HCT116 (cell line): ENCODE results near the gene FBXO11. TPM values are rescaled to one million over a fixed set of nuclear protein-coding genes. Genes with fewer than 3 reads are reported as not detected.

Source experiments
- ATAC-seq: fragments of 200-7000 bp; cut with Tn5 transposase; 2 replicates; pipeline ENCODE4 v1.9.1; 2020; ENCODE audit warnings: mild to moderate bottlenecking, moderate library complexity
- BruUV-seq: library from RNA; stranded (reverse); fragments of 400-500 nt; replicated peaks from 2 replicates; lab custom pipeline; 2021; lab: Mats Ljungman, UMichigan
- CTCF ChIA-PET: fragments of 300-600 bp; sonication (Branson Sonifier 250); formaldehyde crosslinking; loops from one replicate; lab custom pipeline; 2021; ENCODE audit warnings: antibody characterized with exemption; lab: Charles Lee
- POLR2A ChIA-PET: fragments of 300-600, 350-600 bp; sonication (Branson Sonifier 250); formaldehyde crosslinking; loops from one replicate; lab custom pipeline; 2021; ENCODE audit warnings: antibody characterized with exemption; lab: Charles Lee
- RAD21 ChIA-PET, 2 experiments: fragments of 300-600 bp; sonication (Branson Sonifier 250); formaldehyde crosslinking; loops; one replicate each; lab custom pipeline; 2023; ENCODE audit warnings: low total read pairs in 2 of 2; ENCODE audit not compliant: uncharacterized antibody in 2 of 2, unreplicated experiment in 2 of 2, low non-redundant PET in 1 of 2; lab: Charles Lee
- DNase-seq: peaks from one replicate; pipeline ENCODE4 v3.0.0-alpha.2; 2010; ENCODE audit warnings: low read depth, low spot score
- H2AFZ ChIP-seq: fragments of 200-600 bp; shearing (Covaris generic), sonication (generic); 2 replicates; pipeline ENCODE4 v1.6.1; 2017; ENCODE audit warnings: low read depth, mixed run types, mixed read lengths, antibody characterized with exemption, low read length; ENCODE audit not compliant: poor library complexity, severe bottlenecking
- H3K27ac ChIP-seq: 2 replicates; pipeline ENCODE4 v1.5.1; 2012; ENCODE audit warnings: low read depth, low read length
- H3K27me3 ChIP-seq: fragments of 200-600 bp; sonication (generic); 2 replicates; pipeline ENCODE4 v1.6.1; 2016; ENCODE audit warnings: mixed run types, low read length, mixed read lengths; ENCODE audit not compliant: insufficient read depth
- H3K36me3 ChIP-seq, 2 experiments: fragments of 200-500 bp in 1 of 2; fragments of 200-600 bp in 1 of 2; sonication (Bioruptor generic) in 1 of 2; sonication (generic) in 1 of 2; 2 replicates each; pipeline versions ENCODE4 v1.5.1 to v1.6.1; 2014 to 2016; ENCODE audit warnings: low read length in 2 of 2, inconsistent platforms in 1 of 2, mixed read lengths in 1 of 2, mixed run types in 1 of 2; ENCODE audit not compliant: insufficient read depth in 2 of 2, control insufficient read depth in 1 of 2
- H3K4me1 ChIP-seq, 2 experiments: fragments of 200-600 bp in 1 of 2; sonication (generic) in 1 of 2; 2 replicates each; pipeline versions ENCODE4 v1.5.1 to v1.6.1; 2012 to 2017; ENCODE audit warnings: low read length in 2 of 2, inconsistent platforms in 1 of 2, mild to moderate bottlenecking in 1 of 2, mixed read lengths in 1 of 2, mixed run types in 1 of 2, moderate library complexity in 1 of 2; ENCODE audit not compliant: insufficient read depth in 2 of 2, control insufficient read depth in 1 of 2
- H3K4me2 ChIP-seq: fragments of 200-600 bp; sonication (generic); 2 replicates; pipeline ENCODE4 v1.6.1; 2017; ENCODE audit warnings: mixed run types, low read length, mixed read lengths
- H3K4me3 ChIP-seq, 2 experiments: fragments of 200-600 bp in 1 of 2; sonication (generic) in 1 of 2; replicated peaks in 1 of 2; 2 replicates each; pipeline ENCODE4 v1.5.1; 2011 to 2016; ENCODE audit warnings: low read length in 2 of 2, control low read depth in 1 of 2, low read depth in 1 of 2, mild to moderate bottlenecking in 1 of 2, mixed read lengths in 1 of 2, mixed run types in 1 of 2
- H3K79me2 ChIP-seq: fragments of 200-600 bp; sonication (generic); 2 replicates; pipeline ENCODE4 v1.6.1; 2017; ENCODE audit warnings: mild to moderate bottlenecking, mixed run types, low read length, moderate library complexity, mixed read lengths; ENCODE audit not compliant: insufficient read depth
- H3K9ac ChIP-seq: fragments of 200-600 bp; sonication (generic); 2 replicates; pipeline ENCODE4 v1.6.1; 2016; ENCODE audit warnings: low read length, mixed read lengths
- H3K9me2 ChIP-seq: fragments of 200-600 bp; sonication (generic), shearing (Covaris generic); 2 replicates; pipeline ENCODE4 v1.6.1; 2017; ENCODE audit warnings: mixed run types, mild to moderate bottlenecking, moderate library complexity; ENCODE audit not compliant: insufficient read depth
- H3K9me3 ChIP-seq, 2 experiments: fragments of 200-500 bp in 1 of 2; fragments of 200-600 bp in 1 of 2; sonication (Bioruptor generic) in 1 of 2; sonication (generic) in 1 of 2; 2 replicates each; pipeline ENCODE4 v1.6.1; 2014 to 2017; ENCODE audit warnings: low read length in 2 of 2, mixed read lengths in 2 of 2, inconsistent platforms in 1 of 2, low read depth in 1 of 2, mild to moderate bottlenecking in 1 of 2, mixed run types in 1 of 2, moderate library complexity in 1 of 2; ENCODE audit not compliant: control insufficient read depth in 1 of 2, insufficient read depth in 1 of 2
- H4K20me1 ChIP-seq: fragments of 200-600 bp; sonication (generic), shearing (Covaris generic); 2 replicates; pipeline ENCODE4 v1.6.1; 2017; ENCODE audit warnings: mixed run types, mild to moderate bottlenecking, moderate library complexity; ENCODE audit not compliant: insufficient read depth
- CBX3 ChIP-seq: IDR thresholded peaks from 2 replicates; pipeline ENCODE4 v1.6.1; 2012; ENCODE audit warnings: low read depth
- EZH2 ChIP-seq: fragments of 200-600 bp; sonication (generic); IDR thresholded peaks from 2 replicates; pipeline ENCODE4 v1.6.1; 2017; ENCODE audit warnings: antibody characterized with exemption, mixed run types
- FOSL1 ChIP-seq: IDR thresholded peaks from 2 replicates; pipeline ENCODE4 v1.6.1; 2012; ENCODE audit warnings: low read depth
- POLR2A ChIP-seq: IDR thresholded peaks from 2 replicates; pipeline ENCODE4 v1.7.0; 2011; ENCODE audit warnings: borderline replicate concordance; ENCODE audit not compliant: insufficient read depth, insufficient read length; ENCODE audit errors: extremely low read depth
- SIN3A ChIP-seq: IDR thresholded peaks from 2 replicates; pipeline ENCODE4 v1.6.1; 2012; ENCODE audit warnings: low read depth
- YY1 ChIP-seq: IDR thresholded peaks from 2 replicates; pipeline ENCODE4 v1.6.1; 2011; ENCODE audit warnings: low read length, low read depth, moderate library complexity, mild to moderate bottlenecking; ENCODE audit not compliant: insufficient replicate concordance; ENCODE audit errors: extremely low read depth
- ZNF274 ChIP-seq: fragments of 200-500 bp; sonication (Bioruptor generic); IDR thresholded peaks from 2 replicates; pipeline ENCODE4 v1.6.1; 2014; ENCODE audit warnings: mild to moderate bottlenecking, low read depth, low read length, inconsistent platforms
- intact Hi-C: fragments of 100-400 bp; cut with micrococcal nuclease; formaldehyde crosslinking; loops from 2 replicates; pipeline ENCODE4 v1.10.0; 2022
- total RNA-seq: library from RNA; stranded (reverse); gene quantifications from one replicate; pipeline ENCODE4 v1.2.1, GENCODE V29; 2021; ENCODE audit not compliant: unreplicated experiment
- TF ChIP-seq, protein P1 (sequence below): IDR thresholded peaks from 2 replicates; pipeline ENCODE4 v1.6.1; 2012
- TF ChIP-seq, protein P2 (sequence below), 3 experiments: fragments of 200-600 bp in 1 of 3; sonication (generic) in 1 of 3; IDR thresholded peaks in 2 of 3; conservative IDR thresholded peaks in 1 of 3; 2 replicates each; pipeline ENCODE4 v1.5.1; 2012 to 2017; ENCODE audit warnings: low read depth in 2 of 3, low read length in 2 of 3, antibody characterized with exemption in 1 of 3, borderline replicate concordance in 1 of 3, control low read depth in 1 of 3, mild to moderate bottlenecking in 1 of 3, mixed read lengths in 1 of 3, mixed run types in 1 of 3, moderate library complexity in 1 of 3; ENCODE audit not compliant: insufficient read depth in 1 of 3
- TF ChIP-seq, protein P3 (sequence below): IDR thresholded peaks from 2 replicates; pipeline ENCODE4 v1.6.1; 2011; ENCODE audit warnings: mild to moderate bottlenecking, low read length, moderate library complexity; ENCODE audit not compliant: insufficient replicate concordance; ENCODE audit errors: extremely low read depth

FBXO11 gene
- total RNA-seq, 1 experiment from 2014 or later = 60.2 TPM

DNA sequence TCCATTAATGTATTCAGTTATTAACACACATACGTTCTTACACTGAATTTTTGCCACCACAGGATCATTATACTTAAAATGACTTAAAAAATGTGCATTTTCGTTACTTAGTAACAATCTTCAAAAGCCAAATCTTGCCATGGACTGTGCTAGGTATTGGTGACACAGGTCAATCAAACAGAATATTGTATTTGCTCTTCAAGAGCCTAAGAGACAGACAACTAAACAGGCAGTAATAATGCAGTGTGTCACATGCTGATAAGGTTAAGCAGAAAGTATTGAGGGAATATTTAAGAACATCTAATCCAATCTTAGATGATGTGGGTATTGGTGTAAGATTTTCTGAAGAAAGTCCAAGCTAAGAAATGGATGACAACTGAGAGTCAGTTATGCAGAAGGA is 56.9 kb downstream of the FBXO11 start:
- Histone ChIP-seq H3K4me1 (no peaks in the 10 kb centered on the region), H3K4me2 (no peak overlapping the region), H3K9me3 (no peaks in the 10 kb centered on the region), H3K9ac (no peak overlapping the region), H2AFZ (no peak overlapping the region), H4K20me1 (no peaks in the 10 kb centered on the region), H3K27ac (no peak overlapping the region), H3K79me2 (peaks cover 73% of the 10 kb centered on the region), H3K36me3 (no peaks in the 10 kb centered on the region), H3K9me2 (no peaks in the 10 kb centered on the region), H3K4me3 (no peak overlapping the region), H3K27me3 (no peaks in the 10 kb centered on the region)
- CTCF ChIA-PET = interaction anchor here (1.4 kb wide), 1 partner anchor 9 kb away, joined by 4 read pairs; no protein-coding TSS in a partner anchor
- no TSS peak for BruUV-seq
- TF ChIP-seq ZNF274 (no peak), CBX3 (no peak), POLR2A (no peak), EZH2 (no peak), YY1 (no peak), FOSL1 (no peak), SIN3A (no peak)
- TF ChIP-seq, protein P1, sequence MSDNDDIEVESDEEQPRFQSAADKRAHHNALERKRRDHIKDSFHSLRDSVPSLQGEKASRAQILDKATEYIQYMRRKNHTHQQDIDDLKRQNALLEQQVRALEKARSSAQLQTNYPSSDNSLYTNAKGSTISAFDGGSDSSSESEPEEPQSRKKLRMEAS = no peak
- TF ChIP-seq, protein P2, sequence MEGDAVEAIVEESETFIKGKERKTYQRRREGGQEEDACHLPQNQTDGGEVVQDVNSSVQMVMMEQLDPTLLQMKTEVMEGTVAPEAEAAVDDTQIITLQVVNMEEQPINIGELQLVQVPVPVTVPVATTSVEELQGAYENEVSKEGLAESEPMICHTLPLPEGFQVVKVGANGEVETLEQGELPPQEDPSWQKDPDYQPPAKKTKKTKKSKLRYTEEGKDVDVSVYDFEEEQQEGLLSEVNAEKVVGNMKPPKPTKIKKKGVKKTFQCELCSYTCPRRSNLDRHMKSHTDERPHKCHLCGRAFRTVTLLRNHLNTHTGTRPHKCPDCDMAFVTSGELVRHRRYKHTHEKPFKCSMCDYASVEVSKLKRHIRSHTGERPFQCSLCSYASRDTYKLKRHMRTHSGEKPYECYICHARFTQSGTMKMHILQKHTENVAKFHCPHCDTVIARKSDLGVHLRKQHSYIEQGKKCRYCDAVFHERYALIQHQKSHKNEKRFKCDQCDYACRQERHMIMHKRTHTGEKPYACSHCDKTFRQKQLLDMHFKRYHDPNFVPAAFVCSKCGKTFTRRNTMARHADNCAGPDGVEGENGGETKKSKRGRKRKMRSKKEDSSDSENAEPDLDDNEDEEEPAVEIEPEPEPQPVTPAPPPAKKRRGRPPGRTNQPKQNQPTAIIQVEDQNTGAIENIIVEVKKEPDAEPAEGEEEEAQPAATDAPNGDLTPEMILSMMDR (IDR thresholded peaks at IDR 0.05 in 2 of 3, conservative IDR thresholded peaks at IDR 0.05 in 1 of 3; ENCODE audit: borderline replicate concordance in 1 of 3, insufficient read depth in 1 of 3, low read depth in 2 of 3, low read length in 2 of 3) = no peak
- TF ChIP-seq, protein P3, sequence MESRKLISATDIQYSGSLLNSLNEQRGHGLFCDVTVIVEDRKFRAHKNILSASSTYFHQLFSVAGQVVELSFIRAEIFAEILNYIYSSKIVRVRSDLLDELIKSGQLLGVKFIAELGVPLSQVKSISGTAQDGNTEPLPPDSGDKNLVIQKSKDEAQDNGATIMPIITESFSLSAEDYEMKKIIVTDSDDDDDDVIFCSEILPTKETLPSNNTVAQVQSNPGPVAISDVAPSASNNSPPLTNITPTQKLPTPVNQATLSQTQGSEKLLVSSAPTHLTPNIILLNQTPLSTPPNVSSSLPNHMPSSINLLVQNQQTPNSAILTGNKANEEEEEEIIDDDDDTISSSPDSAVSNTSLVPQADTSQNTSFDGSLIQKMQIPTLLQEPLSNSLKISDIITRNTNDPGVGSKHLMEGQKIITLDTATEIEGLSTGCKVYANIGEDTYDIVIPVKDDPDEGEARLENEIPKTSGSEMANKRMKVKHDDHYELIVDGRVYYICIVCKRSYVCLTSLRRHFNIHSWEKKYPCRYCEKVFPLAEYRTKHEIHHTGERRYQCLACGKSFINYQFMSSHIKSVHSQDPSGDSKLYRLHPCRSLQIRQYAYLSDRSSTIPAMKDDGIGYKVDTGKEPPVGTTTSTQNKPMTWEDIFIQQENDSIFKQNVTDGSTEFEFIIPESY = no peak
- POLR2A ChIA-PET = no interaction called here
- intact Hi-C loops = no loop called here
- DNase-seq = no peak
- ATAC-seq = no peak
- RAD21 ChIA-PET = no interaction called here
